ENCODE measurements around the gene PDE6A. TPM values are rescaled to one million over a fixed set of nuclear protein-coding genes. Genes with fewer than 3 reads are reported as not detected.

PDE6A gene
- total and polyA plus RNA-seq, 2 of the 8 experiments (the other 6 are each of a cell fraction or from before 2014, with no cell fraction given): not detected

- TF ChIP-seq KDM4A (IDR thresholded peaks at IDR 0.05; ENCODE audit: low read depth, low read length, severe bottlenecking): no peak
Observed at GRCh38 chr5:149938791-149939358, 5.7 kb downstream of the PDE6A start (continued).
